Inflammatory macrophage (primary cell): ENCODE data around the gene PTX3.

Experiments used
- DNase-seq, 2 donors: peaks; one replicate each; pipeline ENCODE4 v3.0.0-alpha.2; 2020 to 2022

Gene PTX3

DNA sequence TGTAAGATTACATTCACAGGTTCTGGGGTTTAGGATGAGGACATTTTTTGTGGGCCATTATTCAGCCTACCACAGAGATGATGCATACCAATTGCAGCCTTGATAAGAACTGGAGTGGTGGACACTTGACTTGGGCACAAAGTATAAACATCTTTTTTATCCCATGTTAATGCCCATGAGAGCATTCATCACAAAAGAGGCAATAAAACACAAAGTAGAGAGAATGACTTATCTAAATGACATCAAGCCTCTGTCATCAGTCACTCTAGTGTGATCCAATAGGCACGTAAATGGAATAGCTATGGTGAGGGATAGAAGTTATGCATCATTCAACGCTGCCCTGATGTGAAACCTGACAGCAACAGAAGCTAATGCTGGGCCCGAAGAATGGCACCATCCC is 40.8 kb downstream of the PTX3 start:
- DNase-seq: no peak

DNA sequence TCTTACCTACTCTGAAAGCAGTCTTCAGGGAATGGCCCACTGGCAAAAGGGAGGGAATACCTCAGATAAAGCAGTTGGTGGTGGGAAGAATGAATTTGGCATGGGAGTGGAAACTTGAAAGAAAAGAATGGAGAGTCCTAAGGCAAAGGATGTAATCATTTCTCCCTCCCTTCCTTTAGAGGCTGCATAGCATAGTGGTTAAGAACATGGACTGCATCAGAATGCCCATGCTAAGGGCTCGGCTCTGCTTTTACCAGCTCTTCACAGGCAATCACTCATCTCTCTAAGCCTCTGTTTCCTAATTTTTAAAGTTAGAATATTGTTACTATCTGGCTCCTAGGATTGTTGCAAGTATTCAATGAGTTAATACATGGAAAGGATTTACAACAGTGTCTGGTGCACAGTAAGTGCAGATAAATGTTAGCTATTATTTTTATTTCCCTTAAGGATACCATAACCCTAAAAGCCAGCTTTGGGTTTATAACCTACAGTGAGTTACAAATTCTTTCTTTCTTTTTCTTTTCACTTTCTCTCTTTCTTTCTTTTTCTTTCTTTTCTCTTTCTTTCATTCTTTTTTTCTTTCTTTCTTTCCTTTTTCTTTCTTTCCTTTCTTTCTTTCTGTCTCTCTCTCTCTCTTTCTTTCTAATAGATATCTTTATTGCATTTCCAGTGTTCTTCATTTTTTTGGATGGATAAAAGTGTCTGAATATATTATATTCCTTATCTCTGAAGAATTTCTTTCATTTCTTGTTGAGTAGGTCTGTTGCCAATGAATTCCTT is 43.0 kb downstream of the PTX3 start:
- DNase-seq: no peak

DNA sequence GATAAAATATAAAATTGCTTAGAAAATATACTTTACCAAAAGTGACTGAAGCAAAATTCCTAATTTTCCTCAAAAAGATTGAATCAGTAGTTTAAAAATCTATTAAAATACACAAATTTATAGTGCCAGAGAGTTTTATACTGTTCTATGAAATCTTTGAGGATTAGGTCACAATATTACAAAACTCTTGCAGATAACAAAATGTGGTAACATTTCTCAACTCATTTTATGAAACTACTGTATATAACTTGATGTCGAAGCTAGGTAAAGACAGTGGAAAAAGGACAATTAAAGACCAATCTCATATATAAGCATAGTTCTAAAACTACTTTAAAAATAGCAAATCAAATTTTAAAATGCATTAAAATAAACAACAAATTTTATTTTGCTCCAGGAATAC is 50.7 kb downstream of the PTX3 start:
- DNase-seq: peak in 1 of 2 donors; percentile 39

DNA sequence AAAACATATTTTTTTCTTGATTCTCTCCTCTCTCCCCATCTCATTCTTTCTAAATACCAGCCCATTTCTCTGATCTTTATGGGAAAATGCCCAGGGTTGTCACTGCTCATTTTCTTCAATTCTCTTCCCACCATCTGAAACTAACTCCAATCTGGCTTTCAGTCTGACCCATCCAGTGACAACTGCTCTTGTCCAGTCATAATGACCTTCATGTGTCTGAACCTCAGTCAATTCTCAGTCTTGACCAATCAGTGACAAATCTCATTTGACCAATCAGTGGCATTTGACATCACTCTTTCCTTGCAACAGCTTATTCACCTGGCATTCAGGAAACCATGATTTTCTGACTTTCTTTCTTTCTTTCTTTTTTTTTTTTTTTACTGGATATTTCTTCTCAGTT is 51.5 kb downstream of the PTX3 start:
- DNase-seq: no peak

DNA sequence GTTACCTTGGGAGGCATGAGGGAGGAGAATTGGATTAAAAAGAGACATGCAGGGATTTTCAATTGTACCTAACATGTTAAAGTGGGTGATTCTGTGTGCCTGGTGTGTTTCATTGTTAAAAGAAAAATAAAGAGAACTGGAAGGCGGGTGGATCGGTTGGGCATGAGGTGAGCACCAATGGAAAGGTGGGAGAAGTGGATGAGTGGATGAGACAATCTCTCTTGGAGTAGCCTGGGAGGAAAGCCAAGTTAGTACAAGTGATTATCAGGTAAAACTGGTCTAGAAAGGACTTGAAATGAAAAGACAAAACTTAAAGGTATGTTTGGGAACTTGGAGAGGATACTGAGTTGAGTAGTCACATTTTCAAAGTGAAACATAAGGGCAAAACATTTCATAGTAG is 54.5 kb downstream of the PTX3 start:
- DNase-seq: no peak
